A549 (cell line): ENCODE results near the gene ADRA2A. TPM values are rescaled to one million over a fixed set of nuclear protein-coding genes. Genes with fewer than 3 reads are reported as not detected.

ENCODE experiments used
- ATAC-seq, 2 experiments: fragments of 200-7000 bp in 1 of 2; fragments of >200 bp in 1 of 2; cut with Nextera tagmentation in 1 of 2; cut with Tn5 transposase in 1 of 2; 3 replicates each; pipeline versions ENCODE4 v1.8.0 to v1.9.1; 2018 to 2020; ENCODE audit warnings: mild to moderate bottlenecking in 1 of 2, moderate library complexity in 1 of 2
- CTCF ChIA-PET: fragments of 300-600 bp; sonication (Branson Sonifier 250); formaldehyde crosslinking; extraction: SDS; loops from one replicate; lab custom pipeline; 2021; ENCODE audit warnings: antibody characterized with exemption, inconsistent platforms; lab: Yijun Ruan, JAX
- POLR2A ChIA-PET: fragments of 350-600 bp; formaldehyde crosslinking; extraction: SDS; loops from one replicate; lab custom pipeline; 2021; ENCODE audit warnings: antibody characterized with exemption, inconsistent platforms; lab: Yijun Ruan, JAX
- DNase-seq, 2 experiments: peaks; one replicate each; pipeline versions ENCODE4 v3.0.0 to v3.0.0-alpha.2; 2011 to 2016; ENCODE audit warnings: low read depth in 1 of 2, low spot score in 1 of 2
- FAIRE-seq: peaks from 2 replicates; lab custom pipeline; 2011; peaks lifted over from hg19 to GRCh38; lab: Jason Lieb, UNC
- H3K27ac ChIP-seq, 2 experiments: fragments of >200 bp; sonication (Bioruptor Twin); formaldehyde crosslinking; 3 replicates each; pipeline ENCODE4 v1.5.1; 2016 to 2017
- H3K4me1 ChIP-seq: fragments of >200 bp; sonication (Bioruptor Twin); formaldehyde crosslinking; 3 replicates; pipeline ENCODE4 v1.6.1; 2016
- H3K4me2 ChIP-seq: fragments of >200 bp; sonication (Bioruptor Twin); formaldehyde crosslinking; 3 replicates; pipeline ENCODE4 v1.6.1; 2016
- H3K4me3 ChIP-seq: fragments of >200 bp; sonication (Bioruptor Twin); formaldehyde crosslinking; 3 replicates; pipeline ENCODE4 v1.5.1; 2016
- H3K9me3 ChIP-seq: fragments of >200 bp; sonication (Bioruptor Twin); formaldehyde crosslinking; 3 replicates; pipeline ENCODE4 v1.6.1; 2016
- BHLHE40 ChIP-seq: IDR thresholded peaks from 2 replicates; pipeline ENCODE4 v1.6.1; 2012; ENCODE audit warnings: low read depth, low read length, inconsistent platforms
- CBX8 ChIP-seq: fragments of 200-600 bp; sonication (generic); IDR thresholded peaks from 2 replicates; pipeline ENCODE4 v1.6.1; 2016
- CEBPB ChIP-seq, 2 experiments: fragments of >200 bp in 1 of 2; sonication (Bioruptor Twin) in 1 of 2; formaldehyde crosslinking in 1 of 2; IDR thresholded peaks; 2 replicates each; pipeline ENCODE4 v1.6.1; 2012 to 2016
- CHD4 ChIP-seq: fragments of 200-600 bp; sonication (generic); IDR thresholded peaks from 2 replicates; pipeline ENCODE4 v1.6.1; 2016; ENCODE audit warnings: antibody characterized with exemption, mild to moderate bottlenecking, borderline replicate concordance
- EHF ChIP-seq: fragments of 250-450 bp; sonication (Bioruptor Pico); IDR thresholded peaks from 2 replicates; pipeline ENCODE4 v1.5.0; 2020; ENCODE audit warnings: mild to moderate bottlenecking
- FOSB ChIP-seq: fragments of 250-450 bp; sonication (Bioruptor Pico); IDR thresholded peaks from 2 replicates; pipeline ENCODE4 v1.5.0; 2020; ENCODE audit warnings: mild to moderate bottlenecking, moderate library complexity
- FOSL2 ChIP-seq, 2 experiments: fragments of 450-650 bp in 1 of 2; fragments of >200 bp in 1 of 2; sonication (Bioruptor Twin) in 1 of 2; formaldehyde crosslinking; IDR thresholded peaks; 2 replicates each; pipeline versions ENCODE4 v1.5.0 to v1.6.1; 2016 to 2020; ENCODE audit warnings: mild to moderate bottlenecking in 1 of 2, moderate library complexity in 1 of 2
- KDM1A ChIP-seq: fragments of 200-600 bp; sonication (generic); IDR thresholded peaks from 2 replicates; pipeline ENCODE4 v1.6.1; 2016; ENCODE audit warnings: low read depth, mild to moderate bottlenecking
- MAZ ChIP-seq: fragments of 150-350 bp; IDR thresholded peaks from 2 replicates; pipeline ENCODE4 v1.6.1; 2014; ENCODE audit warnings: antibody characterized with exemption, low read depth, low read length, borderline replicate concordance
- MYC ChIP-seq: IDR thresholded peaks from 2 replicates; pipeline ENCODE4 v1.6.1; 2012; ENCODE audit warnings: mild to moderate bottlenecking, inconsistent platforms, low read length, improper control_type of control experiment, borderline replicate concordance
- NFE2L2 ChIP-seq: fragments of 150-350 bp; conservative IDR thresholded peaks from 2 replicates; pipeline ENCODE4 v1.6.1; 2014; ENCODE audit warnings: low read length
- RARB ChIP-seq: fragments of 250-450 bp; sonication (Bioruptor Pico); IDR thresholded peaks from 2 replicates; pipeline ENCODE4 v1.8.0; 2021; ENCODE audit warnings: mild to moderate bottlenecking, moderate library complexity
- RNF2 ChIP-seq: fragments of 200-600 bp; sonication (generic); IDR thresholded peaks from 2 replicates; pipeline ENCODE4 v1.6.1; 2016; ENCODE audit warnings: low read depth, mild to moderate bottlenecking, antibody characterized with exemption, moderate library complexity, borderline replicate concordance
- SMC3 ChIP-seq: fragments of >200 bp; sonication (Bioruptor Twin); formaldehyde crosslinking; IDR thresholded peaks from 3 replicates; pipeline ENCODE4 v1.6.1; 2018; ENCODE audit warnings: inconsistent platforms
- ZFP36 ChIP-seq: fragments of 450-650 bp; IDR thresholded peaks from 2 replicates; pipeline ENCODE4 v1.6.1; 2014; ENCODE audit warnings: borderline replicate concordance; ENCODE audit not compliant: partially characterized antibody
- ZSCAN20 ChIP-seq: fragments of 250-450 bp; sonication (Bioruptor Pico); IDR thresholded peaks from 2 replicates; pipeline ENCODE4 v1.8.0; 2022; ENCODE audit warnings: mild to moderate bottlenecking, moderate library complexity
- WGBS: methylation state at CpG from one replicate; pipeline ENCODE4 v1.1.6; 2017; ENCODE audit errors: missing lambda C conversion rate; 5-methylcytosine and 5-hydroxymethylcytosine counted together
- polyA plus RNA-seq, 4 experiments: library from polyadenylated mRNA; depleted of rRNA in 3 of 4; stranded (reverse); fragments of >200 nt; fragmentation: RNase III in 1 of 4; extraction: RNeasy Plus Mini Kit Qiagen cat#74134 plus additional on column Dnase treatment in 1 of 4; gene quantifications; 2 replicates in 3 of 4; 3 replicates in 1 of 4; pipeline ENCODE4 v1.2.3, GENCODE V29; 2011 to 2017
- TF ChIP-seq, protein P1 (sequence below): fragments of 450-650 bp; IDR thresholded peaks from 2 replicates; pipeline ENCODE4 v1.6.1; 2014; ENCODE audit warnings: antibody characterized with exemption
- TF ChIP-seq, protein P2 (sequence below): fragments of 200-600 bp; sonication (generic); IDR thresholded peaks from 2 replicates; pipeline ENCODE4 v1.6.1; 2016; ENCODE audit warnings: antibody characterized with exemption, mild to moderate bottlenecking, moderate library complexity
- TF ChIP-seq, protein P3 (sequence below): fragments of >200 bp; sonication (Bioruptor Twin); formaldehyde crosslinking; IDR thresholded peaks from 3 replicates; pipeline ENCODE4 v1.5.1; 2016

ADRA2A gene
- polyA plus RNA-seq, 2 of the 4 experiments (the other 2 are of a cell fraction): not detected

DNA sequence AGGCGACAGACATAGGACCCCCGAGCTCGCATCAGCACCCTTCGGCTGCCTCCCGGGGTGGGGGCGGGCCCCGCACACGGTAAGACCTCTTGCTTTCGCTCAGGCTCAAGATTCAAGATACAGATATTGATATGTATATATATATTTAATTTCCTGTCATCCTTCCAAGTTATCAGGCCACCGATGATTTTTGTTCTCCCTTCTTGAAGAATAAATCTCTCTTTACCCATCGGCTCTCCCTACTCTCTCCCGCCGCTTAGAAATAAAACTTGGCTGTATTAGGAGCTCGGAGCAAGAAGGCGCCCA lies 603 bp downstream of the ADRA2A start (continued):
- no peak for TF ChIP-seq RNF2
- no peak for TF ChIP-seq FOSL2 (IDR thresholded peaks at IDR 0.05)
- no peak for TF ChIP-seq FOSL2 (CRISPR knock-in tag; IDR thresholded peaks at IDR 0.05)

DNA sequence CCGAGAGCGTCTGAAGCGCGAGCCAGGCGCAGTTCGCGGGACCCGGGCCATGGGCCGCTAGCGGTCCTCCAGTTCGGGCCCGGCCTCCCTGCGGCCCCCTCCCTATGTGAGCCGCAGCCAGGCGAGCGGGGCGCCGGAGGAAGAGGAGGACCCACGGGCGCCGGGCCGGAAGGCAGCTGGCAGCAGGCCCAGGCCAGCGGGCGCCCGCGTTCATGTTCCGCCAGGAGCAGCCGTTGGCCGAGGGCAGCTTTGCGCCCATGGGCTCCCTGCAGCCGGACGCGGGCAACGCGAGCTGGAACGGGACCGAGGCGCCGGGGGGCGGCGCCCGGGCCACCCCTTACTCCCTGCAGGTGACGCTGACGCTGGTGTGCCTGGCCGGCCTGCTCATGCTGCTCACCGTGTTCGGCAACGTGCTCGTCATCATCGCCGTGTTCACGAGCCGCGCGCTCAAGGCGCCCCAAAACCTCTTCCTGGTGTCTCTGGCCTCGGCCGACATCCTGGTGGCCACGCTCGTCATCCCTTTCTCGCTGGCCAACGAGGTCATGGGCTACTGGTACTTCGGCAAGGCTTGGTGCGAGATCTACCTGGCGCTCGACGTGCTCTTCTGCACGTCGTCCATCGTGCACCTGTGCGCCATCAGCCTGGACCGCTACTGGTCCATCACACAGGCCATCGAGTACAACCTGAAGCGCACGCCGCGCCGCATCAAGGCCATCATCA lies 1.1 kb downstream of the ADRA2A start:
- no peak for ATAC-seq
- Histone ChIP-seq H3K9me3 (no peaks in the 10 kb centered on the region), H3K4me2 (no peak overlapping the region), H3K4me3 (no peak overlapping the region; the same call in 2 of the 3 replicates), H3K4me1 (0 out of 3 replicates have a peak, but pooled peaks cover 4% of the 10 kb centered on the region), H3K27ac (no peak overlapping the region)
- DNase-seq: no peak
- FAIRE-seq: no peak
- ChIA-PET POLR2A (no interaction called here), CTCF (interaction anchor here (1.6 to 3.3 kb wide), 3 partner anchors 12 to 1060 kb away, joined by 5 to 20 read pairs (median 9); no protein-coding TSS in a partner anchor)
- TF ChIP-seq FOSB (CRISPR knock-in tag) (no peak), ZFP36 (no peak)
- 89% methylated on average over 45 of the region's 78 CpGs for WGBS

DNA sequence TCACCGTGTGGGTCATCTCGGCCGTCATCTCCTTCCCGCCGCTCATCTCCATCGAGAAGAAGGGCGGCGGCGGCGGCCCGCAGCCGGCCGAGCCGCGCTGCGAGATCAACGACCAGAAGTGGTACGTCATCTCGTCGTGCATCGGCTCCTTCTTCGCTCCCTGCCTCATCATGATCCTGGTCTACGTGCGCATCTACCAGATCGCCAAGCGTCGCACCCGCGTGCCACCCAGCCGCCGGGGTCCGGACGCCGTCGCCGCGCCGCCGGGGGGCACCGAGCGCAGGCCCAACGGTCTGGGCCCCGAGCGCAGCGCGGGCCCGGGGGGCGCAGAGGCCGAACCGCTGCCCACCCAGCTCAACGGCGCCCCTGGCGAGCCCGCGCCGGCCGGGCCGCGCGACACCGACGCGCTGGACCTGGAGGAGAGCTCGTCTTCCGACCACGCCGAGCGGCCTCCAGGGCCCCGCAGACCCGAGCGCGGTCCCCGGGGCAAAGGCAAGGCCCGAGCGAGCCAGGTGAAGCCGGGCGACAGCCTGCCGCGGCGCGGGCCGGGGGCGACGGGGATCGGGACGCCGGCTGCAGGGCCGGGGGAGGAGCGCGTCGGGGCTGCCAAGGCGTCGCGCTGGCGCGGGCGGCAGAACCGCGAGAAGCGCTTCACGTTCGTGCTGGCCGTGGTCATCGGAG lies 1.8 kb downstream of the ADRA2A start:
- FAIRE-seq (no peak), DNase-seq (no peak), ATAC-seq (no peak)
- Histone ChIP-seq H3K27ac (no peak overlapping the region), H3K4me2 (no peak overlapping the region), H3K9me3 (no peaks in the 10 kb centered on the region), H3K4me3 (no peak overlapping the region), H3K4me1 (0 out of 3 replicates have a peak, but pooled peaks cover 4% of the 10 kb centered on the region)
- 95% methylated on average over 67 of the region's 104 CpGs for WGBS
- CTCF ChIA-PET: no interaction called here
- TF ChIP-seq SMC3 (no peak), CBX8 (no peak), CEBPB (IDR thresholded peaks at IDR 0.05) (no peak), KDM1A (no peak), MAZ (no peak), RARB (CRISPR knock-in tag) (no peak), NFE2L2 (no peak), MYC (no peak), EHF (CRISPR knock-in tag) (no peak), CHD4 (no peak), BHLHE40 (no peak), ZSCAN20 (CRISPR knock-in tag) (no peak)
- TF ChIP-seq, protein P1, sequence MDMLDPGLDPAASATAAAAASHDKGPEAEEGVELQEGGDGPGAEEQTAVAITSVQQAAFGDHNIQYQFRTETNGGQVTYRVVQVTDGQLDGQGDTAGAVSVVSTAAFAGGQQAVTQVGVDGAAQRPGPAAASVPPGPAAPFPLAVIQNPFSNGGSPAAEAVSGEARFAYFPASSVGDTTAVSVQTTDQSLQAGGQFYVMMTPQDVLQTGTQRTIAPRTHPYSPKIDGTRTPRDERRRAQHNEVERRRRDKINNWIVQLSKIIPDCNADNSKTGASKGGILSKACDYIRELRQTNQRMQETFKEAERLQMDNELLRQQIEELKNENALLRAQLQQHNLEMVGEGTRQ: no peak
- TF ChIP-seq, protein P2, sequence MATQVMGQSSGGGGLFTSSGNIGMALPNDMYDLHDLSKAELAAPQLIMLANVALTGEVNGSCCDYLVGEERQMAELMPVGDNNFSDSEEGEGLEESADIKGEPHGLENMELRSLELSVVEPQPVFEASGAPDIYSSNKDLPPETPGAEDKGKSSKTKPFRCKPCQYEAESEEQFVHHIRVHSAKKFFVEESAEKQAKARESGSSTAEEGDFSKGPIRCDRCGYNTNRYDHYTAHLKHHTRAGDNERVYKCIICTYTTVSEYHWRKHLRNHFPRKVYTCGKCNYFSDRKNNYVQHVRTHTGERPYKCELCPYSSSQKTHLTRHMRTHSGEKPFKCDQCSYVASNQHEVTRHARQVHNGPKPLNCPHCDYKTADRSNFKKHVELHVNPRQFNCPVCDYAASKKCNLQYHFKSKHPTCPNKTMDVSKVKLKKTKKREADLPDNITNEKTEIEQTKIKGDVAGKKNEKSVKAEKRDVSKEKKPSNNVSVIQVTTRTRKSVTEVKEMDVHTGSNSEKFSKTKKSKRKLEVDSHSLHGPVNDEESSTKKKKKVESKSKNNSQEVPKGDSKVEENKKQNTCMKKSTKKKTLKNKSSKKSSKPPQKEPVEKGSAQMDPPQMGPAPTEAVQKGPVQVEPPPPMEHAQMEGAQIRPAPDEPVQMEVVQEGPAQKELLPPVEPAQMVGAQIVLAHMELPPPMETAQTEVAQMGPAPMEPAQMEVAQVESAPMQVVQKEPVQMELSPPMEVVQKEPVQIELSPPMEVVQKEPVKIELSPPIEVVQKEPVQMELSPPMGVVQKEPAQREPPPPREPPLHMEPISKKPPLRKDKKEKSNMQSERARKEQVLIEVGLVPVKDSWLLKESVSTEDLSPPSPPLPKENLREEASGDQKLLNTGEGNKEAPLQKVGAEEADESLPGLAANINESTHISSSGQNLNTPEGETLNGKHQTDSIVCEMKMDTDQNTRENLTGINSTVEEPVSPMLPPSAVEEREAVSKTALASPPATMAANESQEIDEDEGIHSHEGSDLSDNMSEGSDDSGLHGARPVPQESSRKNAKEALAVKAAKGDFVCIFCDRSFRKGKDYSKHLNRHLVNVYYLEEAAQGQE: no peak
- TF ChIP-seq, protein P3, sequence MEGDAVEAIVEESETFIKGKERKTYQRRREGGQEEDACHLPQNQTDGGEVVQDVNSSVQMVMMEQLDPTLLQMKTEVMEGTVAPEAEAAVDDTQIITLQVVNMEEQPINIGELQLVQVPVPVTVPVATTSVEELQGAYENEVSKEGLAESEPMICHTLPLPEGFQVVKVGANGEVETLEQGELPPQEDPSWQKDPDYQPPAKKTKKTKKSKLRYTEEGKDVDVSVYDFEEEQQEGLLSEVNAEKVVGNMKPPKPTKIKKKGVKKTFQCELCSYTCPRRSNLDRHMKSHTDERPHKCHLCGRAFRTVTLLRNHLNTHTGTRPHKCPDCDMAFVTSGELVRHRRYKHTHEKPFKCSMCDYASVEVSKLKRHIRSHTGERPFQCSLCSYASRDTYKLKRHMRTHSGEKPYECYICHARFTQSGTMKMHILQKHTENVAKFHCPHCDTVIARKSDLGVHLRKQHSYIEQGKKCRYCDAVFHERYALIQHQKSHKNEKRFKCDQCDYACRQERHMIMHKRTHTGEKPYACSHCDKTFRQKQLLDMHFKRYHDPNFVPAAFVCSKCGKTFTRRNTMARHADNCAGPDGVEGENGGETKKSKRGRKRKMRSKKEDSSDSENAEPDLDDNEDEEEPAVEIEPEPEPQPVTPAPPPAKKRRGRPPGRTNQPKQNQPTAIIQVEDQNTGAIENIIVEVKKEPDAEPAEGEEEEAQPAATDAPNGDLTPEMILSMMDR: no peak
- POLR2A ChIA-PET: no interaction called here
